HepG2 (cell line): ENCODE results near the gene CDH13. TPM values are rescaled to one million over a fixed set of nuclear protein-coding genes. Genes with fewer than 3 reads are reported as not detected.

Source experiments
- ATAC-seq: fragments of 200-7000 bp; cut with Tn5 transposase; 3 replicates; pipeline ENCODE4 v1.9.1; 2020; ENCODE audit warnings: mild to moderate bottlenecking, moderate library complexity
- BruUV-seq: library from RNA; stranded (reverse); fragments of 400-500 nt; replicated peaks from 2 replicates; lab custom pipeline; 2021; lab: Mats Ljungman, UMichigan
- CTCF ChIA-PET: fragments of 300-600 bp; formaldehyde crosslinking; extraction: SDS; loops from one replicate; lab custom pipeline; 2021; ENCODE audit warnings: low total read pairs, inconsistent platforms, low intra/inter-chr PET ratio; lab: Yijun Ruan, JAX
- POLR2A ChIA-PET: fragments of 350-600 bp; sonication (Branson Sonifier 250); formaldehyde crosslinking; loops from one replicate; lab custom pipeline; 2020; ENCODE audit warnings: antibody characterized with exemption, inconsistent platforms; lab: Yijun Ruan, JAX
- DNase-seq: peaks from one replicate; pipeline ENCODE4 v3.0.0-alpha.2; 2015; ENCODE audit warnings: low spot score
- FAIRE-seq: peaks from 3 replicates; lab custom pipeline; 2011; peaks lifted over from hg19 to GRCh38; lab: Jason Lieb, UNC
- H2AFZ ChIP-seq: one replicate; pipeline ENCODE4 v1.6.1; 2011; ENCODE audit warnings: low read length, inconsistent platforms
- H3K27ac ChIP-seq: fragments of 300-600 bp; 3 replicates; pipeline ENCODE4 v1.8.0; 2011; ENCODE audit warnings: mixed run types, mild to moderate bottlenecking, mixed read lengths, low read length, inconsistent platforms; ENCODE audit not compliant: insufficient read depth; ENCODE audit errors: extremely low read length
- H3K27me3 ChIP-seq, 2 experiments: fragments of 200-600 bp in 1 of 2; 2 replicates in 1 of 2; 3 replicates in 1 of 2; pipeline versions ENCODE4 v1.6.0 to v1.8.0; 2011; ENCODE audit warnings: low read length in 2 of 2, mild to moderate bottlenecking in 2 of 2, moderate library complexity in 2 of 2, inconsistent platforms in 1 of 2; ENCODE audit not compliant: insufficient read depth in 2 of 2, control insufficient read depth in 1 of 2
- H3K36me3 ChIP-seq, 2 experiments: fragments of 200-600 bp in 1 of 2; replicated peaks in 1 of 2; 2 replicates in 1 of 2; 3 replicates in 1 of 2; pipeline versions ENCODE4 v1.5.1 to v1.8.0; 2011; ENCODE audit warnings: low read length in 2 of 2, inconsistent platforms in 1 of 2; ENCODE audit not compliant: insufficient read depth in 2 of 2, control insufficient read depth in 1 of 2
- H3K4me1 ChIP-seq: 2 replicates; pipeline ENCODE4 v1.5.1; 2012; ENCODE audit warnings: low read length, inconsistent platforms; ENCODE audit not compliant: insufficient read depth
- H3K4me2 ChIP-seq: 2 replicates; pipeline ENCODE4 v1.6.0; 2011; ENCODE audit warnings: low read depth, low read length, inconsistent platforms
- H3K4me3 ChIP-seq, 3 experiments: fragments of 200-600 bp in 1 of 3; sonication (generic), shearing (Covaris generic) in 1 of 3; replicated peaks in 1 of 3; 2 replicates each; pipeline ENCODE4 v1.5.1; 2011 to 2016; ENCODE audit warnings: low read length in 3 of 3, inconsistent platforms in 2 of 3, low read depth in 2 of 3, mild to moderate bottlenecking in 2 of 3, control low read depth in 1 of 3, mixed read lengths in 1 of 3; ENCODE audit not compliant: insufficient read depth in 1 of 3
- H3K79me2 ChIP-seq: one replicate; pipeline ENCODE4 v1.6.1; 2011; ENCODE audit warnings: low read length, inconsistent platforms; ENCODE audit not compliant: insufficient read depth
- H3K9ac ChIP-seq: 2 replicates; pipeline ENCODE4 v1.6.0; 2011; ENCODE audit warnings: mild to moderate bottlenecking, low read depth, low read length, inconsistent platforms; ENCODE audit not compliant: insufficient read depth
- H3K9me3 ChIP-seq: 2 replicates; pipeline ENCODE4 v1.5.1; 2012; ENCODE audit warnings: mild to moderate bottlenecking, low read length
- H4K20me1 ChIP-seq: 2 replicates; pipeline ENCODE4 v1.6.0; 2011; ENCODE audit warnings: inconsistent platforms, mild to moderate bottlenecking, low read length, moderate library complexity; ENCODE audit not compliant: insufficient read depth
- NCOA2 ChIP-seq: sonication (generic); formaldehyde crosslinking; IDR thresholded peaks from 2 replicates; pipeline ENCODE4 v1.8.0; 2022; ENCODE audit warnings: inconsistent platforms
- ZNF20 ChIP-seq: sonication (generic); formaldehyde crosslinking; IDR thresholded peaks from 2 replicates; pipeline ENCODE4 v1.4.0; 2020; ENCODE audit warnings: mild to moderate bottlenecking, moderate library complexity, missing genetic modification reagents
- ZNF567 ChIP-seq: sonication (generic); formaldehyde crosslinking; IDR thresholded peaks from 2 replicates; pipeline ENCODE4 v1.8.1; 2023; ENCODE audit warnings: mild to moderate bottlenecking, missing genetic modification reagents, borderline replicate concordance
- ZNF652 ChIP-seq: IDR thresholded peaks from 2 replicates; pipeline ENCODE4 v1.6.1; 2016; ENCODE audit warnings: low read depth, borderline replicate concordance
- ZNF724P ChIP-seq: sonication (generic); formaldehyde crosslinking; IDR thresholded peaks from 2 replicates; pipeline ENCODE4 v1.8.0; 2022; ENCODE audit warnings: missing genetic modification reagents, borderline replicate concordance
- ZNF839 ChIP-seq: sonication (generic); formaldehyde crosslinking; IDR thresholded peaks from 2 replicates; pipeline ENCODE4 v1.4.0; 2020; ENCODE audit warnings: missing genetic modification reagents, mild to moderate bottlenecking, borderline replicate concordance
- WGBS: methylation state at CpG from one replicate; pipeline ENCODE4 v1.1.6; 2017; ENCODE audit warnings: low lambda C conversion rate; 5-methylcytosine and 5-hydroxymethylcytosine counted together
- in situ Hi-C: cut with HindIII; loops from 2 replicates; pipeline ENCODE4 v1.10.0; 2017; ENCODE audit warnings: low pct_unique_long_range_greater_than_20kb; ENCODE audit not compliant: extremely low pct_ligation_motif_present
- intact Hi-C: fragments of 100-400 bp; cut with micrococcal nuclease; formaldehyde crosslinking; loops from one replicate; pipeline ENCODE4 v1.10.0; 2022; ENCODE audit not compliant: unreplicated experiment
- polyA plus RNA-seq, 8 experiments: library from polyadenylated mRNA; depleted of rRNA in 3 of 8; stranded (reverse) in 7 of 8; unstranded in 1 of 8; fragments of >200 nt; fragmentation: Illumina TruSeq in 4 of 8; extraction: Trizol in 4 of 8; gene quantifications; 2 replicates each; pipeline versions ENCODE4 v1.2.1 to v1.2.3, GENCODE V29; 2011 to 2016; ENCODE audit warnings: low read depth in 4 of 8, missing spikeins in 1 of 8, mixed read lengths in 1 of 8; ENCODE audit not compliant: insufficient read depth in 1 of 8
- total RNA-seq, 5 experiments: library from RNA; depleted of rRNA; stranded (reverse); fragments of >200 nt; fragmentation: Illumina TruSeq; extraction: Trizol; gene quantifications; 2 replicates each; pipeline ENCODE4 v1.2.3, GENCODE V29; 2016; ENCODE audit warnings: low read depth in 1 of 5
- TF ChIP-seq, protein P1 (sequence below): sonication (generic); formaldehyde crosslinking; IDR thresholded peaks from 2 replicates; pipeline ENCODE4 v1.9.0; 2021; ENCODE audit warnings: mild to moderate bottlenecking, missing genetic modification reagents
- TF ChIP-seq, protein P2 (sequence below): sonication (generic); formaldehyde crosslinking; IDR thresholded peaks from 2 replicates; pipeline ENCODE4 v1.4.0; 2020; ENCODE audit warnings: missing genetic modification reagents, borderline replicate concordance
- TF ChIP-seq, protein P3 (sequence below): sonication (generic); formaldehyde crosslinking; IDR thresholded peaks from 2 replicates; pipeline ENCODE4 v1.8.0; 2022; ENCODE audit warnings: mild to moderate bottlenecking, missing genetic modification reagents; ENCODE audit not compliant: insufficient replicate concordance

The CDH13 gene
- total and polyA plus RNA-seq, 2 of the 13 experiments (the other 11 are each of a cell fraction or from before 2014, with no cell fraction given): not detected

DNA sequence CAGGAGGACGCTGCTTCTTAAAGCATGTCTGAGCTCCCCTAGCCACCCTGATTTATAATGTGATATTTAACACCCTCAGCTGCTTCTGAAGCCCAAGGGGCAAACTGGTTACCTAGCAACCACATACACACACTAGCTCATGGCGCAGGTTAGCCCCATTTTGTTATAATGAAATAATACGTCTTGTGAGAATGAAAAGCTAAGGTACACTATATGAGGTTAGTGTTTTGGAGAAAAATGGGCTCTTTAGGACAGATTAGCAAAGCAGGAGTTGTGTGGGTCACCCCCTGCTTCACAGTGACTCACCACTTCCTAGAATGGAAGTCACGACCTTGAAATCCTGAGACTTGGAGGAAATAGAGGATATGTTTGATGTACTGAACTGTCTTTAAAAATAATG, 776.2 kb downstream of the CDH13 start:
- in situ Hi-C loops: no loop called here
- Histone ChIP-seq H3K4me1 (no peaks in the 10 kb centered on the region), H3K9ac (no peak overlapping the region), H3K4me3 (no peak overlapping the region), H3K79me2 (no peaks in the 10 kb centered on the region), H3K4me2 (no peak overlapping the region), H2AFZ (no peak overlapping the region), H4K20me1 (no peaks in the 10 kb centered on the region), H3K27me3 (no peaks in the 10 kb centered on the region; a peak in 1 of 5 replicates), H3K9me3 (peaks cover 11% of the 10 kb centered on the region; the same call in 1 of the 2 replicates), H3K27ac (no peak overlapping the region), H3K36me3 (no peaks in the 10 kb centered on the region)
- ChIA-PET CTCF (no interaction called here), POLR2A (no interaction called here)
- ATAC-seq: no peak
- no TSS peak for BruUV-seq
- no peak for FAIRE-seq
- intact Hi-C loops: no loop called here
- DNase-seq: no peak
- WGBS: 12% methylated on average over 4 of the region's 4 CpGs
- TF ChIP-seq ZNF567 (CRISPR knock-in tag) (no peak), NCOA2 (CRISPR knock-in tag) (no peak), ZNF652 (CRISPR knock-in tag) (no peak), ZNF20 (CRISPR knock-in tag) (no peak), ZNF839 (no peak), ZNF724P (CRISPR knock-in tag) (no peak)
- TF ChIP-seq, protein P1, sequence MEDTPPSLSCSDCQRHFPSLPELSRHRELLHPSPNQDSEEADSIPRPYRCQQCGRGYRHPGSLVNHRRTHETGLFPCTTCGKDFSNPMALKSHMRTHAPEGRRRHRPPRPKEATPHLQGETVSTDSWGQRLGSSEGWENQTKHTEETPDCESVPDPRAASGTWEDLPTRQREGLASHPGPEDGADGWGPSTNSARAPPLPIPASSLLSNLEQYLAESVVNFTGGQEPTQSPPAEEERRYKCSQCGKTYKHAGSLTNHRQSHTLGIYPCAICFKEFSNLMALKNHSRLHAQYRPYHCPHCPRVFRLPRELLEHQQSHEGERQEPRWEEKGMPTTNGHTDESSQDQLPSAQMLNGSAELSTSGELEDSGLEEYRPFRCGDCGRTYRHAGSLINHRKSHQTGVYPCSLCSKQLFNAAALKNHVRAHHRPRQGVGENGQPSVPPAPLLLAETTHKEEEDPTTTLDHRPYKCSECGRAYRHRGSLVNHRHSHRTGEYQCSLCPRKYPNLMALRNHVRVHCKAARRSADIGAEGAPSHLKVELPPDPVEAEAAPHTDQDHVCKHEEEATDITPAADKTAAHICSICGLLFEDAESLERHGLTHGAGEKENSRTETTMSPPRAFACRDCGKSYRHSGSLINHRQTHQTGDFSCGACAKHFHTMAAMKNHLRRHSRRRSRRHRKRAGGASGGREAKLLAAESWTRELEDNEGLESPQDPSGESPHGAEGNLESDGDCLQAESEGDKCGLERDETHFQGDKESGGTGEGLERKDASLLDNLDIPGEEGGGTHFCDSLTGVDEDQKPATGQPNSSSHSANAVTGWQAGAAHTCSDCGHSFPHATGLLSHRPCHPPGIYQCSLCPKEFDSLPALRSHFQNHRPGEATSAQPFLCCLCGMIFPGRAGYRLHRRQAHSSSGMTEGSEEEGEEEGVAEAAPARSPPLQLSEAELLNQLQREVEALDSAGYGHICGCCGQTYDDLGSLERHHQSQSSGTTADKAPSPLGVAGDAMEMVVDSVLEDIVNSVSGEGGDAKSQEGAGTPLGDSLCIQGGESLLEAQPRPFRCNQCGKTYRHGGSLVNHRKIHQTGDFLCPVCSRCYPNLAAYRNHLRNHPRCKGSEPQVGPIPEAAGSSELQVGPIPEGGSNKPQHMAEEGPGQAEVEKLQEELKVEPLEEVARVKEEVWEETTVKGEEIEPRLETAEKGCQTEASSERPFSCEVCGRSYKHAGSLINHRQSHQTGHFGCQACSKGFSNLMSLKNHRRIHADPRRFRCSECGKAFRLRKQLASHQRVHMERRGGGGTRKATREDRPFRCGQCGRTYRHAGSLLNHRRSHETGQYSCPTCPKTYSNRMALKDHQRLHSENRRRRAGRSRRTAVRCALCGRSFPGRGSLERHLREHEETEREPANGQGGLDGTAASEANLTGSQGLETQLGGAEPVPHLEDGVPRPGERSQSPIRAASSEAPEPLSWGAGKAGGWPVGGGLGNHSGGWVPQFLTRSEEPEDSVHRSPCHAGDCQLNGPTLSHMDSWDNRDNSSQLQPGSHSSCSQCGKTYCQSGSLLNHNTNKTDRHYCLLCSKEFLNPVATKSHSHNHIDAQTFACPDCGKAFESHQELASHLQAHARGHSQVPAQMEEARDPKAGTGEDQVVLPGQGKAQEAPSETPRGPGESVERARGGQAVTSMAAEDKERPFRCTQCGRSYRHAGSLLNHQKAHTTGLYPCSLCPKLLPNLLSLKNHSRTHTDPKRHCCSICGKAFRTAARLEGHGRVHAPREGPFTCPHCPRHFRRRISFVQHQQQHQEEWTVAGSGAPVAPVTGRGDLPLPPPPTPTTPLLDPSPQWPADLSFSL: no peak
- TF ChIP-seq, protein P2, sequence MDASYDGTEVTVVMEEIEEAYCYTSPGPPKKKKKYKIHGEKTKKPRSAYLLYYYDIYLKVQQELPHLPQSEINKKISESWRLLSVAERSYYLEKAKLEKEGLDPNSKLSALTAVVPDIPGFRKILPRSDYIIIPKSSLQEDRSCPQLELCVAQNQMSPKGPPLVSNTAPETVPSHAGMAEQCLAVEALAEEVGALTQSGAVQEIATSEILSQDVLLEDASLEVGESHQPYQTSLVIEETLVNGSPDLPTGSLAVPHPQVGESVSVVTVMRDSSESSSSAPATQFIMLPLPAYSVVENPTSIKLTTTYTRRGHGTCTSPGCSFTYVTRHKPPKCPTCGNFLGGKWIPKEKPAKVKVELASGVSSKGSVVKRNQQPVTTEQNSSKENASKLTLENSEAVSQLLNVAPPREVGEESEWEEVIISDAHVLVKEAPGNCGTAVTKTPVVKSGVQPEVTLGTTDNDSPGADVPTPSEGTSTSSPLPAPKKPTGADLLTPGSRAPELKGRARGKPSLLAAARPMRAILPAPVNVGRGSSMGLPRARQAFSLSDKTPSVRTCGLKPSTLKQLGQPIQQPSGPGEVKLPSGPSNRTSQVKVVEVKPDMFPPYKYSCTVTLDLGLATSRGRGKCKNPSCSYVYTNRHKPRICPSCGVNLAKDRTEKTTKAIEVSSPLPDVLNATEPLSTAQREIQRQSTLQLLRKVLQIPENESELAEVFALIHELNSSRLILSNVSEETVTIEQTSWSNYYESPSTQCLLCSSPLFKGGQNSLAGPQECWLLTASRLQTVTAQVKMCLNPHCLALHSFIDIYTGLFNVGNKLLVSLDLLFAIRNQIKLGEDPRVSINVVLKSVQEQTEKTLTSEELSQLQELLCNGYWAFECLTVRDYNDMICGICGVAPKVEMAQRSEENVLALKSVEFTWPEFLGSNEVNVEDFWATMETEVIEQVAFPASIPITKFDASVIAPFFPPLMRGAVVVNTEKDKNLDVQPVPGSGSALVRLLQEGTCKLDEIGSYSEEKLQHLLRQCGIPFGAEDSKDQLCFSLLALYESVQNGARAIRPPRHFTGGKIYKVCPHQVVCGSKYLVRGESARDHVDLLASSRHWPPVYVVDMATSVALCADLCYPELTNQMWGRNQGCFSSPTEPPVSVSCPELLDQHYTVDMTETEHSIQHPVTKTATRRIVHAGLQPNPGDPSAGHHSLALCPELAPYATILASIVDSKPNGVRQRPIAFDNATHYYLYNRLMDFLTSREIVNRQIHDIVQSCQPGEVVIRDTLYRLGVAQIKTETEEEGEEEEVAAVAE: no peak
- TF ChIP-seq, protein P3, sequence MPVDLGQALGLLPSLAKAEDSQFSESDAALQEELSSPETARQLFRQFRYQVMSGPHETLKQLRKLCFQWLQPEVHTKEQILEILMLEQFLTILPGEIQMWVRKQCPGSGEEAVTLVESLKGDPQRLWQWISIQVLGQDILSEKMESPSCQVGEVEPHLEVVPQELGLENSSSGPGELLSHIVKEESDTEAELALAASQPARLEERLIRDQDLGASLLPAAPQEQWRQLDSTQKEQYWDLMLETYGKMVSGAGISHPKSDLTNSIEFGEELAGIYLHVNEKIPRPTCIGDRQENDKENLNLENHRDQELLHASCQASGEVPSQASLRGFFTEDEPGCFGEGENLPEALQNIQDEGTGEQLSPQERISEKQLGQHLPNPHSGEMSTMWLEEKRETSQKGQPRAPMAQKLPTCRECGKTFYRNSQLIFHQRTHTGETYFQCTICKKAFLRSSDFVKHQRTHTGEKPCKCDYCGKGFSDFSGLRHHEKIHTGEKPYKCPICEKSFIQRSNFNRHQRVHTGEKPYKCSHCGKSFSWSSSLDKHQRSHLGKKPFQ: no peak
